ENCODE measurements around the gene NGEF.

The NGEF gene

DNA sequence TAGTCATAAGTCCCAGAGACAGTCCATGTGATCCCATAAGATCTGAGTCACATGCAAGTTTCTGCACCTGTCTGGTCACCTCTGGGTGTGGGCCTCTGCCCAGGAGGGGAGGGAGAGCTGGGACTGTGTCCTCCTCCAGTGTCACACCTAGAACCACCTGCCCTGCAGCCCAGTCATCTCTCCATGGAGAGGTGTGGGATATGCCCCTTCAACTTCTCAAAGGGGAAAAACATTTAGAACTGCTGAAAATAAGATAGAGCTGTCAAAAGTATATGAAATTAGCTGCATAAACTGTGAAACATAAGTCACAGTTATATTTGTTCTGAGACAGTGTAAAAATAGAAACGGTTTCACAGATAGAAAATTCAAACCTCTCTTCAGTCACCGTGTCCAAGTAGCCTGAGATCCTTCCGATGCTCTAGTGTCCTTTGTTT, 55.4 kb downstream of the NGEF start:
- no peak for DNase-seq

DNA sequence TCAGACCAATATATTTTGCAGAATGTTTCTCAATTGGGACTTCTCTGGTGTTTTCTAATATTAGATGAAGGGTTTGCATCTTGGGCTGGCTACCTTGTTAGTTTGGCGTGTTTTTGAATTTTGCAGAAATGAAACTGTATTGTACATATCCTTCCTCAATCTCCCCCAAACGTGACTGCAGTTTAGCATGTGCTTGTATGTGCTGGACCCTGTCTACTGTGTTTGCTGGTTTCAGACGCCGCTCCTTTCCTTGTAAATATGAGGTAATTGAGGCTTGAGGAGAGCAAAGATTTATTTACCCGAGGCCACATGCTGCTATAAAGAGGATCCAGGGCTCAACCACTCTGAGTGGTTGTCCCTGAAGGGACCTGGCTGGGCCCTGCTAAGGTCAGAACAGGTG, 57.2 kb downstream of the NGEF start:
- no peak for DNase-seq

GRCh38 chr2:232954691-232955090, 58.4 kb downstream of the NGEF start:
- DNase-seq: no peak

- no peak for DNase-seq
Observed at GRCh38 chr2:232951891-232952290, 61.2 kb downstream of the NGEF start.

DNA sequence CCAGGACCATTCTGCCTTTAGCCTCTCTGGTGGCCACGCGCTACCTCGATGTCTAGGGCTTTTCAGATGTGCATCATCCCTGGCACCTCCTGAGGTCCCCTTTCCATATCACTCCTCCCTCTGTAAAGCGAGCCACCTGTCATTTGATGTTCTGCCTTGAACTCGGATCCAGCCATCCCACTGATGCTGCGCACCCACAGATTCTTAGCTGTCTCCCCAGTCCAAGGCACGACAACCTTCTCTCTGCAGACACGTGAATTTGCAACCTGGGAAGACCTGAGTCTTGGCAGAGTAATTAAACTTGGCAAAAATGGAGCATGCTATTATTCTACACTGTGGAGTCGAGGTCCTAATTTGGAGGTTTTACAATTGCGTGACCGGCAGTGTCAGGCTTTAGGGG, 61.9 kb downstream of the NGEF start:
- DNase-seq: no peak

GRCh38 chr2:232950751-232951150, 62.3 kb downstream of the NGEF start:
- DNase-seq: no peak

GRCh38 chr2:232949016-232949415, 64.0 kb downstream of the NGEF start:
- DNase-seq: no peak

DNA sequence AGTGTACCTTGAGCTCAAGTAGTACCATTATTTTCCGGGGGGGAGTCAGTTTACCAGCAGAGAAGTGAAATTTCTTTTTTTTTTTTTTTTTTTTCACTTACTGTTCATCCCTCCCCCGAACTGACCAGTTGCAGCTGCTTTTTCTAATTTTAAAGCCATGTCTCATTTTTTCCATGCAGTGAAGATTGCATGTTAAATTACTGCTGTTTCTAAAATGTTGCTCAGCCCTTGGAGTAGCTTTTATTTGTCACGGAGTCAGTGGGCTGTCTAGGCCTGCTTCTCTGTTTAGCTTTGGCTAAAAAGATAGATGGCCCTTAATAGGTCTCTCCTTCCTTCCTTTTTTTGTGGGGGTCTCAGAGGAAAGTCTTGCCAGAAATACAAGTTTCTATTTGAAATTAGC, 70.2 kb downstream of the NGEF start:
- DNase-seq: no peak

- no peak for DNase-seq
Observed at GRCh38 chr2:232941912-232942594, 71.0 kb downstream of the NGEF start.

DNA sequence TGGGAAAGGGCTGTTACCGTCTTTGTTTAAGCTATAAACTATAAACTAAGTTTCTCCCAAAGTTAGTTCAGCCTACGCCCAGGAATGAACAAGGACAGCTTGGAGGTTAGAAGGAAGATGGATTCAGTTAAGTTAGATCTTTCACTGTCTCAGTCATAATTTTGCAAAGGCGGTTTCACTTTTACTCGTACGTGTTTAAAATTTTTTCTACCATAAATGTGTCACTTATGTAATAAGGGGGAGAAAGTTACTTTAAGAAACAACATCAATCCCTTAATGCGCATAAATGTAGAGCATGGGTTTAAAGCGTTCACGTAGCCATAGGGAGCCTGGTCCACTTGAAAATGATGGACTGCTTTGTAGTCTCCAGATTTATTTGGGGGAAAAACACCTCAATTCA, 71.7 kb downstream of the NGEF start:
- DNase-seq: no peak

GRCh38 chr2:232940724-232941123, 72.3 kb downstream of the NGEF start:
- no peak for DNase-seq

DNA sequence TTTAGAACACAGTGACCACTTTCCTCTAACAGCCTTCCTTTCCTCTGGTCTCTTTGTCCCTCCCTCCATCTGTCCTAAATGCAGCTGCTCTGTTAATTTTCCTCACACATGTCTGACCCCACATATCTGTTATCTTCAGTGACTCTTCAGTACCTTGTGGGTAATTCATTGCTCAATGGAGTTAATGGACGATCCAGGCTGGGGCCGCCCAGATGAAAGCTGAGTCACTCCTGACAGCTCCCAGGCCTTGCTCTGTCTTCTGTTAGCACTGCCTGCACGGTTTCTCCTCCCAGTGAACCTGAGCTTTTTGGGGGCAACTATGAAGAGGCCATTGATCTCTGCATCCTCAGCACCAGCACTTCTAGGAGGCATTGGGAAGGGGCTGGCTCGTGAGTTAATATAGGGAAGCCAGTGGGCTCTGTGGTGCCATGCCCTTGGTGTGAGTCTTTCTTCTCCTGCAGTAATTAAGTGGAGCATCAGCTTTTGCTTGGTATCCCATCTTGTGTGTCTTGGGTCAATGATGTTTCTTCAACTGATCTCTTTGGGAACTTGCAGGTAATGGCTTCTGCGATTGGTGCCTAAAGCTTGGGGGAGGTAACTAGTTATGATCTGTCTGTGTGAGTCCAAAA, 75.7 kb downstream of the NGEF start:
- DNase-seq: no peak

GRCh38 chr2:232931636-232932035, 81.4 kb downstream of the NGEF start:
- no peak for DNase-seq

DNA sequence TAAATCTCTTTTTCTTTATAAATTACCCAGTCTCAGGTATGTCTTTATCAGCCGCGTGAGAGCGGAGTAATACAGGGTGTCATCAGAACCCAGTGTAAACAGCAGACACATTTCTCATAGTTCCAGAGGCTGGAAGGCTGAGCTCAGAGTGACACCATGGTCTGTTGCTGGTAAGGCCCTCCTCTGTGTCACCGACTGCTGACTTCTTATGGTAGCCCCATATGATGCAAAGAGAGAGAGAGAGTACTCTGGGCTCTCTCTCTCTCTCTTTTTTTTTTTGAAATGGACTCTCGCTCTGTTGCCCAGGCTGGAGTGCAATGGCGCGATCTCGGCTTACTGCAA, 83.0 kb downstream of the NGEF start:
- no peak for DNase-seq

- DNase-seq: no peak
Observed at GRCh38 chr2:232929303-232930058, 83.6 kb downstream of the NGEF start.

GRCh38 chr2:232928551-232929302, 84.3 kb downstream of the NGEF start:
- peak; percentile 32 for DNase-seq

DNA sequence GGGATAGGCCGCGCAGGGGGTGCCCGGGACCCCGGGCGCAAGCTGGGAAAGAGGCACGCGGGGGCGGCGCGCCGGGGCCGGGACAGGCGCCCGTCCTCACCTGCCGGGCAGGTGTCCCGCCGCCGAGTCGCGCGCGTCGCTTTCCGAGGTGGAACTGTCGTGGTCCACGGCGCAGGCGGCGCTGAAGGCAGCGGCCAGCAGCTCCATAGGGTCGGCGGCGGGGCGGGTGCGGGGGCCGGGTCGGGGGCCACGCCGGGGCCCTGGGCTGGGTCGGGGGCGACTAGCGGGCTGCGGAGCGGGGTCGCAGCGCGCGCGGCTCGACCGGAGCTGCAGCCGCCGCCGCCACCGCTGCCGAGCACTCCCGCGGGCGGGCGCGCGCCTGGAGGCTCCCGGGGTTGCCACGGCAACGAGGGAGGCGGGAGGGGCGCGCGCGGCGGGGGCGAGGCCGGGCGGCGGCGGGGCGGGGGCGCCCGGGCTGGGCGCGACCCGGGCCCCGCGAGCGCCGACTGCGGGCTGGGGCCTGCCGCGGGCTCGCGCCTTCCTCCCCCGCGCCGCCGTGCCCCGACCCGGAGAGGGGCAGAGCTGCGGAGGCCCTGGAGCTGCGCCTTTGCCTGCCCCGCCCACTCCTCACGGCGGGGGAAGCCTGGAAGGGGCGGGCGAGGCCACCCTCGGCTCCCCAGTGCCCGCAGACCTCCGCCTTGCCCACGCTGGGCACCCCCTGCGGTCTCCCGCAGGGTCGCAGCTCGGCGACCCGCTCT, 85.1 kb downstream of the NGEF start:
- no peak for DNase-seq

GRCh38 chr2:232927032-232927792, 85.8 kb downstream of the NGEF start:
- no peak for DNase-seq

GRCh38 chr2:232926431-232926939, 86.6 kb downstream of the NGEF start:
- DNase-seq: no peak

- no peak for DNase-seq
Observed at GRCh38 chr2:232925821-232926156, 87.3 kb downstream of the NGEF start.

GRCh38 chr2:232925153-232925820, 87.8 kb downstream of the NGEF start:
- DNase-seq: no peak
